Central memory CD8-positive, alpha-beta T cell (primary cell): ENCODE results near the gene BTG4.

ENCODE experiments used
- ATAC-seq: fragments of 150-1000 bp; cut with Tn5 transposase; replicated peaks from 2 replicates; pipeline ENCODE4 v1.10.0; 2022; ENCODE audit warnings: mild to moderate bottlenecking, moderate FRiP score, moderate number of reproducible peaks; ENCODE audit not compliant: poor library complexity, severe bottlenecking; ENCODE audit errors: extremely low read depth
- DNase-seq, 2 donors: peaks; one replicate each; pipeline ENCODE4 v3.0.0; 2021; ENCODE audit warnings: low spot score in 2 of 2
- H3K27ac Mint-ChIP-seq: one replicate; pipeline ENCODE4 v1.8.0; 2022; ENCODE audit warnings: low read depth, mild to moderate bottlenecking, moderate library complexity, mixed read lengths
- H3K27me3 Mint-ChIP-seq: one replicate; pipeline ENCODE4 v1.8.0; 2022; ENCODE audit warnings: mixed read lengths
- H3K36me3 Mint-ChIP-seq: one replicate; pipeline ENCODE4 v1.8.0; 2022; ENCODE audit warnings: mild to moderate bottlenecking, moderate library complexity, mixed read lengths; ENCODE audit not compliant: insufficient read depth
- H3K4me1 Mint-ChIP-seq: one replicate; pipeline ENCODE4 v1.8.0; 2022; ENCODE audit warnings: mixed read lengths
- H3K4me3 Mint-ChIP-seq: one replicate; pipeline ENCODE4 v1.8.0; 2022; ENCODE audit warnings: mild to moderate bottlenecking, moderate library complexity, mixed read lengths
- H3K9me3 Mint-ChIP-seq: one replicate; pipeline ENCODE4 v1.8.0; 2022; ENCODE audit warnings: mixed read lengths

The BTG4 gene

GRCh38 chr11:111530091-111530490, 17.9 kb upstream of the BTG4 start:
- Mint-ChIP-seq H3K36me3 (no peaks in the 10 kb centered on the region), H3K4me3 (no peak overlapping the region), H3K27me3 (peaks cover 24% of the 10 kb centered on the region), H3K27ac (no peak overlapping the region), H3K9me3 (no peaks in the 10 kb centered on the region), H3K4me1 (no peaks in the 10 kb centered on the region)
- no peak for ATAC-seq
- no peak for DNase-seq

DNA sequence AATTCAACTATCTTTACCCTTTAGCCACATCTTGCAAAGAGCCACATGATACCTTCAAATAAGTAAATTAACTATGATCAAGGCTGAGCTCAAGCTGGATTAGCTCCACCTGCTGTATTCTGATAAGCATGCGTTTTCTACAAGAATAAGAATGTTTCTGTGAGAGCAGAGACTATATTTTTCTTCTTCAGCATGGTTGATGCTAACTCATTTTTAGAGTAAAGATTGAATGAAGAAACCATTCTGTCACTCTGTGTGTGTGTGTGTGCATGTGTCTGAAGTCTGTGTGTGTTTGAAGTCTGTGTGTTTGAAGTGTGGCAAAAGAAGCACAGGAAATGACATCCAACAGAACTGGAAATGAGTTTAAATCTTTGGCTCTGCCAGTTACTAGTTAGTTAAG, 16.4 kb upstream of the BTG4 start:
- Mint-ChIP-seq H3K36me3 (no peaks in the 10 kb centered on the region), H3K27ac (no peak overlapping the region), H3K27me3 (peaks cover 19% of the 10 kb centered on the region), H3K4me1 (no peaks in the 10 kb centered on the region), H3K9me3 (no peaks in the 10 kb centered on the region), H3K4me3 (no peak overlapping the region)
- DNase-seq (no peak), ATAC-seq (peak; percentile 34)

GRCh38 chr11:111527279-111527678, 15.1 kb upstream of the BTG4 start:
- Mint-ChIP-seq H3K4me3 (no peak overlapping the region), H3K27ac (no peak overlapping the region), H3K36me3 (no peaks in the 10 kb centered on the region), H3K4me1 (no peaks in the 10 kb centered on the region), H3K9me3 (no peaks in the 10 kb centered on the region), H3K27me3 (peaks cover 20% of the 10 kb centered on the region)
- no peak for DNase-seq
- no peak for ATAC-seq

GRCh38 chr11:111526501-111526900, 14.3 kb upstream of the BTG4 start:
- no peaks in the 10 kb centered on the region for H3K36me3 Mint-ChIP-seq
- no peak for ATAC-seq
- peaks cover 16% of the 10 kb centered on the region for H3K27me3 Mint-ChIP-seq
- H3K9me3 Mint-ChIP-seq: no peaks in the 10 kb centered on the region
- H3K4me1 Mint-ChIP-seq: no peaks in the 10 kb centered on the region
- no peak overlapping the region for H3K27ac Mint-ChIP-seq
- no peak for DNase-seq
- no peak overlapping the region for H3K4me3 Mint-ChIP-seq

DNA sequence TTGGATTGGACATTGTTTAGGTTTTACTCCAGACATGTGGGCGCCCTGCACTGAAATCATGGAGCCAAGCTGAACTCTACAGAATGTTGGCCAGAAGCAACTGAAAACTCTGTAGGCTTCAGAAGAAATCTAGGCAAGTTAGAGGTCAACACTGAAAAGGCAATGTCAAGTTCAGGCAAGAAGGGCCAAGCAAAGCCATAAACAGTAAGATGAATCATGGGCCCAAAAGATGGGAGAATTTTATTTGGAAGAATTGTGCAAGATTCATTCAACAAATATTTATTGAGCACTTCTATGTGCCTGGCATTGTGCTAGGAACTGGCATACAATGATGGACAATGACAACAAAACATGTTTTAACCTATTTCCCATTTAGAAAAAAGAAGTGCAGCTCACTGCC, 13.3 kb upstream of the BTG4 start:
- no peak for DNase-seq
- H3K27me3 Mint-ChIP-seq: peaks cover 16% of the 10 kb centered on the region
- H3K27ac Mint-ChIP-seq: no peak overlapping the region
- H3K36me3 Mint-ChIP-seq: no peaks in the 10 kb centered on the region
- H3K9me3 Mint-ChIP-seq: no peaks in the 10 kb centered on the region
- no peak overlapping the region for H3K4me3 Mint-ChIP-seq
- H3K4me1 Mint-ChIP-seq: no peaks in the 10 kb centered on the region
- ATAC-seq: no peak

GRCh38 chr11:111524056-111524455, 11.9 kb upstream of the BTG4 start:
- H3K4me3 Mint-ChIP-seq: no peak overlapping the region
- H3K9me3 Mint-ChIP-seq: no peaks in the 10 kb centered on the region
- H3K4me1 Mint-ChIP-seq: no peaks in the 10 kb centered on the region
- ATAC-seq (no peak), DNase-seq (no peak)
- H3K27me3 Mint-ChIP-seq: peaks cover 16% of the 10 kb centered on the region
- H3K36me3 Mint-ChIP-seq: no peaks in the 10 kb centered on the region
- no peak overlapping the region for H3K27ac Mint-ChIP-seq

DNA sequence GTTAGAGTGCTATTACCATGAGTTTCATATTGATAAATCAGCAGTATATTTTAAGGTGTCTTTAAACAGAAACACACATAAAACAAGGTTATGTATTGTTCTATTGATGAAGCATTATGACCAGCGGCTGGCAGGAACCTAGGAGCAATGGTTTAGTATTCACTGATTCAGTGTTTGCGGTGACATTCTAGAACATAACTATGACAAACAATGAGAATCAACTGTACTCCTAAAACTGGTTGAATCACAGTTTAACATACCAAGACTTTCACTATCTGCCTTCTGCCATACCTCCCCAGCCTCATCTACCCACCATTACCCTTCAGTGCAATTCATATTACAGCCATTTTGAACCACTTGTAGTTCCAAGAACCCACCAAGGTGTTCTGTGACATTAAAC, 11.2 kb upstream of the BTG4 start:
- Mint-ChIP-seq H3K27me3 (peaks cover 16% of the 10 kb centered on the region), H3K4me1 (no peaks in the 10 kb centered on the region), H3K9me3 (no peaks in the 10 kb centered on the region), H3K27ac (no peak overlapping the region), H3K4me3 (no peak overlapping the region), H3K36me3 (no peaks in the 10 kb centered on the region)
- ATAC-seq (no peak), DNase-seq (no peak)

- no peak overlapping the region for H3K27ac Mint-ChIP-seq
- H3K4me1 Mint-ChIP-seq: no peaks in the 10 kb centered on the region
- ATAC-seq: no peak
- H3K9me3 Mint-ChIP-seq: no peaks in the 10 kb centered on the region
- H3K36me3 Mint-ChIP-seq: no peaks in the 10 kb centered on the region
- DNase-seq: no peak
- peaks cover 16% of the 10 kb centered on the region for H3K27me3 Mint-ChIP-seq
- no peak overlapping the region for H3K4me3 Mint-ChIP-seq
These were observed 10.2 kb upstream of the BTG4 start for GRCh38 chr11:111522426-111522825.

- H3K4me3 Mint-ChIP-seq: no peak overlapping the region
- no peaks in the 10 kb centered on the region for H3K36me3 Mint-ChIP-seq
- no peak overlapping the region for H3K27ac Mint-ChIP-seq
- no peaks in the 10 kb centered on the region for H3K9me3 Mint-ChIP-seq
- H3K27me3 Mint-ChIP-seq: peaks cover 16% of the 10 kb centered on the region
- DNase-seq (no peak), ATAC-seq (no peak)
- no peaks in the 10 kb centered on the region for H3K4me1 Mint-ChIP-seq
These were observed 8.9 kb upstream of the BTG4 start for GRCh38 chr11:111521135-111521534.

GRCh38 chr11:111520560-111520959, 8.4 kb upstream of the BTG4 start:
- no peaks in the 10 kb centered on the region for H3K4me1 Mint-ChIP-seq
- no peaks in the 10 kb centered on the region for H3K9me3 Mint-ChIP-seq
- DNase-seq: no peak
- H3K4me3 Mint-ChIP-seq: no peak overlapping the region
- H3K27me3 Mint-ChIP-seq: peaks cover 16% of the 10 kb centered on the region
- no peak overlapping the region for H3K27ac Mint-ChIP-seq
- ATAC-seq: no peak
- H3K36me3 Mint-ChIP-seq: no peaks in the 10 kb centered on the region

GRCh38 chr11:111518668-111519067, 6.5 kb upstream of the BTG4 start:
- Mint-ChIP-seq H3K36me3 (no peaks in the 10 kb centered on the region), H3K4me3 (no peak overlapping the region), H3K9me3 (no peaks in the 10 kb centered on the region), H3K27ac (no peak overlapping the region), H3K4me1 (no peaks in the 10 kb centered on the region), H3K27me3 (peaks cover 26% of the 10 kb centered on the region)
- no peak for ATAC-seq
- DNase-seq: no peak

GRCh38 chr11:111515591-111515990, 3.4 kb upstream of the BTG4 start:
- Mint-ChIP-seq H3K27me3 (peaks cover 44% of the 10 kb centered on the region), H3K4me1 (no peaks in the 10 kb centered on the region), H3K36me3 (peaks cover 1% of the 10 kb centered on the region), H3K27ac (no peak overlapping the region), H3K4me3 (no peak overlapping the region), H3K9me3 (no peaks in the 10 kb centered on the region)
- DNase-seq (no peak), ATAC-seq (no peak)

- no peak within 1 kb of the TSS for H3K27ac Mint-ChIP-seq
- no peak for DNase-seq
These were observed 2.2 kb upstream of the BTG4 start, which contains the start of gene HOATZ for GRCh38 chr11:111514216-111515031. TSS of gene HOATZ (plus strand) at chr11:111514778. CDS start at chr11:111514785, 7 bp downstream.

More at GRCh38 chr11:111514216-111515031, 2.2 kb upstream of the BTG4 start, which contains the start of gene HOATZ:
- Mint-ChIP-seq H3K4me1 (no peaks in the 10 kb centered on the region), H3K27me3 (peaks cover 53% of the 10 kb centered on the region), H3K9me3 (no peaks in the 10 kb centered on the region), H3K36me3 (peaks cover 1% of the 10 kb centered on the region), H3K4me3 (no peak within 1 kb of the TSS)
- no peak for ATAC-seq
